Kidney (tissue), 14 donors: ENCODE data around the gene NBAS. TPM values are rescaled to one million over a fixed set of nuclear protein-coding genes. Genes with fewer than 3 reads are reported as not detected.

ENCODE experiments used
- DNase-seq, 5 donors: peaks; one replicate each; pipeline ENCODE4 v3.0.0-alpha.2; 2013 to 2020
- FAIRE-seq: peaks from 2 replicates; lab custom pipeline; 2012; peaks lifted over from hg19 to GRCh38; lab: Jason Lieb, UNC
- H3K27ac ChIP-seq, 2 donors: one replicate each; pipeline ENCODE4 v1.7.0; 2013; ENCODE audit warnings: low read depth in 2 of 2, low read length in 2 of 2, inconsistent platforms in 1 of 2
- H3K27me3 ChIP-seq: one replicate; pipeline ENCODE4 v1.7.1; 2013; ENCODE audit warnings: low read length, inconsistent platforms; ENCODE audit not compliant: control insufficient read depth, insufficient read depth
- H3K36me3 ChIP-seq, 3 donors: one replicate each; pipeline versions ENCODE4 v1.7.0 to v1.7.1; 2013; ENCODE audit warnings: low read length in 3 of 3, control low read depth in 1 of 3, inconsistent platforms in 1 of 3; ENCODE audit not compliant: insufficient read depth in 3 of 3, control insufficient read depth in 2 of 3
- H3K4me1 ChIP-seq, 3 donors: one replicate each; pipeline versions ENCODE4 v1.7.0 to v1.7.1; 2013; ENCODE audit warnings: low read length in 3 of 3, inconsistent platforms in 1 of 3, low read depth in 1 of 3; ENCODE audit not compliant: control insufficient read depth in 2 of 3, insufficient read depth in 2 of 3
- H3K4me3 ChIP-seq, 3 donors: one replicate each; pipeline versions ENCODE4 v1.7.0 to v1.8.1; 2013; ENCODE audit warnings: low read length in 3 of 3, control low read depth in 1 of 3, inconsistent platforms in 1 of 3
- H3K9ac ChIP-seq, 3 donors: one replicate each; pipeline versions ENCODE4 v1.7.0 to v1.7.1; 2013; ENCODE audit warnings: low read length in 3 of 3, control low read depth in 1 of 3, inconsistent platforms in 1 of 3
- H3K9me3 ChIP-seq, 3 donors: one replicate each; pipeline versions ENCODE4 v1.7.0 to v1.7.1; 2013; ENCODE audit warnings: low read length in 3 of 3, control low read depth in 1 of 3, inconsistent platforms in 1 of 3; ENCODE audit not compliant: control insufficient read depth in 2 of 3, insufficient read depth in 1 of 3
- CTCF ChIP-seq: IDR thresholded peaks from 3 replicates; pipeline ENCODE4 v1.5.1; 2012; ENCODE audit warnings: mild to moderate bottlenecking, moderate library complexity, borderline replicate concordance; ENCODE audit not compliant: insufficient read depth; ENCODE audit errors: extremely low read depth
- intact Hi-C: fragments of 100-400 bp; cut with DNase I; formaldehyde crosslinking; loops from one replicate; pipeline ENCODE4 v1.11.1; 2022
- polyA plus RNA-seq: library from polyadenylated mRNA; stranded (reverse); fragments of 350-450 nt; fragmentation: Illumina TruSeq; extraction: RNeasy Lipid Tissue Mini Kit (QIAGEN cat#74804); gene quantifications from one replicate; pipeline ENCODE4 v1.2.3, GENCODE V29; 2014; ENCODE audit warnings: low read depth, low replicate concordance; ENCODE audit not compliant: insufficient read depth
- total RNA-seq: library from RNA; stranded (reverse); fragmentation: NEBNext Ultra II Directional; extraction: Animal tissue kit (Norgen Biotek cat#: 25700); gene quantifications from one replicate; pipeline ENCODE4 v1.2.1, GENCODE V29; 2021
- donor health status: control.
- donor health status: control.
- donor health status: control.
- donor health status: control.
- donor health status: control.
- donor health status: DM: yes; HTN: yes; CAD: no.
- donor health status: Normal renal cell carcinoma (clear cell type).

The NBAS gene
- total and polyA plus RNA-seq, 2 donors from 2014 or later: 40.8 to 44.2 TPM

- Histone ChIP-seq H3K27ac (no peak overlapping the region), H3K4me3 (no peak overlapping the region), H3K9ac (no peak overlapping the region), H3K36me3 (no peaks in the 10 kb centered on the region), H3K4me1 (no peaks in the 10 kb centered on the region), H3K9me3 (no peaks in the 10 kb centered on the region), H3K27me3 (no peaks in the 10 kb centered on the region)
- intact Hi-C loops: no loop called here
- FAIRE-seq (no peak), DNase-seq (no peak)
- no peak for TF ChIP-seq CTCF
Observed at GRCh38 chr2:15160201-15160991, 400.7 kb downstream of the NBAS start.

GRCh38 chr2:15159751-15160177, 401.4 kb downstream of the NBAS start:
- no peak for FAIRE-seq
- intact Hi-C loops: no loop called here
- H3K27me3 ChIP-seq: no peaks in the 10 kb centered on the region
- no peak overlapping the region for H3K9ac ChIP-seq
- peak in 2 of 5 donors; percentile 58 to 67 for DNase-seq
- no peaks in the 10 kb centered on the region for H3K4me1 ChIP-seq
- no peak overlapping the region for H3K27ac ChIP-seq
- H3K4me3 ChIP-seq: no peak overlapping the region
- H3K36me3 ChIP-seq: no peaks in the 10 kb centered on the region
- peak; percentile 46 for TF ChIP-seq CTCF
- no peaks in the 10 kb centered on the region for H3K9me3 ChIP-seq

GRCh38 chr2:15159206-15159605, 401.9 kb downstream of the NBAS start:
- no peak for TF ChIP-seq CTCF
- H3K4me1 ChIP-seq: no peaks in the 10 kb centered on the region
- H3K9me3 ChIP-seq: no peaks in the 10 kb centered on the region
- no peak overlapping the region for H3K4me3 ChIP-seq
- FAIRE-seq: no peak
- no peak overlapping the region for H3K9ac ChIP-seq
- H3K36me3 ChIP-seq: no peaks in the 10 kb centered on the region
- no peak overlapping the region for H3K27ac ChIP-seq
- no peak for DNase-seq
- H3K27me3 ChIP-seq: no peaks in the 10 kb centered on the region
- intact Hi-C loops: no loop called here

GRCh38 chr2:15158532-15158931, 402.6 kb downstream of the NBAS start:
- Histone ChIP-seq H3K4me1 (no peaks in the 10 kb centered on the region), H3K27ac (no peak overlapping the region), H3K27me3 (no peaks in the 10 kb centered on the region), H3K9me3 (no peaks in the 10 kb centered on the region), H3K9ac (no peak overlapping the region), H3K4me3 (no peak overlapping the region), H3K36me3 (no peaks in the 10 kb centered on the region)
- FAIRE-seq (no peak), DNase-seq (no peak)
- TF ChIP-seq CTCF: no peak
- intact Hi-C loops: no loop called here
